NCI-H446 treated with DMSO at 0.1 percent for 48 hours (cell line): ENCODE results near the gene GPR55.

ENCODE experiments used
- DNase-seq: peaks from one replicate; lab custom pipeline; 2025; lab: John Stamatoyannopoulos, UW

The GPR55 gene

DNA sequence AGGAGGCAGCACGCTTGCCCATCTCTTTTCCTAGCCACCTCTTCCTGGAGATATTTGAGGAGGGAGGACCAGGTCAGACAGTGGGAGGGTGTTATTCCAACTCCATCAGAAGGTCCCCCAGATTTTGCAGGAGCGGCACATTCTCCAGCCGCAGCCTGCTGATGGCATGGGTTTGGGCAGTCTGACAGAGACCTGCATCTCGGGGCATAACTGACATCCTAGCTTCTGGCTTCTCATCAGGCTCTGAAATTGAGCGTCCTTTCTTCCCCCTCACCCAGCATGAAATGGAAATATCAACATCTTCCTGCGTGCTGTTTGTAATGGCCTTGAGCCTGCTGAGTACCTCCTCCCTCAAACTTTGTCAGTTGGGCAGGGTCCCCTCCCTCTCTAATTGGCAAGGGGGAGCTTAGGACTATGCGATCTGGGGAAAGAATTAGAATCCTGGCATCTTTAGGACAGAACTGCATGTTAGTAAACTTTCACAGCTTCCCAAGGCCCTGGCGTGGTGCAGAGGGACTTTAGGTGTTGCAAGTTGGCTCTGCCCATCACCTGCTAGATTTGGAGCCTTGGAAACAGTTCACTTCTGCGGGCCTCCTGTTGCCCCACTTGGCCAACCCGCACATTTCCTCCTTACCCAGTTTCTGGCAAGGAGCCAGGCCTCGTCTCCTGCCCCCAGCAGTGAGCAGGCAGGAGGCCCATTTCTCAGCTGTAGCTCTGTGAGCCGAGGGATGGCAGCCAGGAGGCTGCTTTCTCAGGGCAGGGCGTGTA, 58.1 kb downstream of the GPR55 start:
- DNase-seq = peak; percentile 23

DNA sequence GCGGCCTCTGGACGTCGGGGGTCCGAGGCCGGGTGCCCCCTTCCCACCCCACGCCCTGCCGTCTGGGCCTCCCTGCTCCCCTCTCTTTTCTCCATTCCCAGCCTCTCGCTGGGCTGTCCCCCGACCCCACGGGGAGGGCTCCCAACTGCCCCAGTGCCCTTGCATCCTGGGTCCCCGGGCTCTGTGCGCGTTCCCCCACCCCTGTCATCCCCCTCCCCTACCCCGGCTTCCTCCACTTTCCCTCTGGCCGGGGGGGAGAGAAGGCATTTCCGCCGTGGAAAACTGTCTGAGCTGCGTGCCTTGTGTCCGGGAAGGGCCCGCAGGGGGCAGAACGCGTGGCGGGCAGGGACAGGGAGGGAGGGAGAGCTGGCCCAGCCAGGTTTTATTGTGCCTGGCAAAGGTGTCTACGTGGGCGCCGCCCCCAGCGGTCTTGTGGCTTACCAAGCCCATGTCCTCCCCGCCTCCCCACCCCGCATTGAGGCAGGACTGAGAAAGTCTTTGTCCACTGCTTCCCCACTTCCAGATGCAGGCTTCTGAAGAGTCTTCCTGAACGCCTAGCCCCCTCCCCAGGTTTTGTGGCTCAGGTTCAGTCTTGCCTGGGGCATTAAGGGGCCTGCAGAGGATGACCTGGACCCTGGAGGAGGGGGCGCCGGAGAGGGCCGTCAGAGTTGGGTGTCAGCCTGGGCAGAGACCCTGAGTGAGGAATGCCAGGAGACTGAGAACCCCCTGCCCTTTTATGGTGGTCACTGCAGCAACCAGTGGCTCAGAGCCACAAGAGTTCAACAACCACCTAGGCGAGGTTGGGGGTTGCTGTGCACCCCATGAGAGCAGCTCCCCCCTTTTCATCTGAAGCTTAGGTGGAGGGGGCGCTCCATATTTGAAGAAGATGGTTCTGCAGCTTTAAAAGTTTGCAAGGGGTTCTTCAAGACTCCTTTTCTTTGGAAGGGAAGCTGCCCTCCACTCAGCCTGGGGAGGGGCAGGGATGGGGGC, 59.0 kb downstream of the GPR55 start:
- DNase-seq = no peak

DNA sequence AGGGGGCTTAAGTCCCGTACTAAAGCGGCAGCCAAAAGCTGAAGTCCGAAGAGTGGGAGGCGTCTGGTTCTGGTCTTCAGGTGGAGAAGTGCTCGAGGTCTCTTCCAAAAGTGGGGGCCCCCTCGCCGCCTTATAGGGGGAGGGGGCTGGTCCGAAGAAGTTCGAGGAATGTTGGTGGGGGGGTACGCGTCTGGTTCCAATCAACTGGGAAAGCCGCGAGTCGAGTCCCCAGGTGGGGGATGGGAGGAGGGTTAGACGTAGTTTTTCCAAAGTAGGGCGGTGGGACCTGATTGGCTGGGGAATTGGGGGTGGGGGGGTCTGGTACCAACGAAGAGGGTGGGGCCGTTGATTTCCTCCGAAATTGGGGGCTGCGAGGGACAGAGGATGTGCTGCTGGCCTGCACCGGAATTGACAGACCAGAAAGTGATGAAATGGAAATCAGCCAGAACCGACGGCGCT, 59.7 kb downstream of the GPR55 start:
- no peak for DNase-seq

DNA sequence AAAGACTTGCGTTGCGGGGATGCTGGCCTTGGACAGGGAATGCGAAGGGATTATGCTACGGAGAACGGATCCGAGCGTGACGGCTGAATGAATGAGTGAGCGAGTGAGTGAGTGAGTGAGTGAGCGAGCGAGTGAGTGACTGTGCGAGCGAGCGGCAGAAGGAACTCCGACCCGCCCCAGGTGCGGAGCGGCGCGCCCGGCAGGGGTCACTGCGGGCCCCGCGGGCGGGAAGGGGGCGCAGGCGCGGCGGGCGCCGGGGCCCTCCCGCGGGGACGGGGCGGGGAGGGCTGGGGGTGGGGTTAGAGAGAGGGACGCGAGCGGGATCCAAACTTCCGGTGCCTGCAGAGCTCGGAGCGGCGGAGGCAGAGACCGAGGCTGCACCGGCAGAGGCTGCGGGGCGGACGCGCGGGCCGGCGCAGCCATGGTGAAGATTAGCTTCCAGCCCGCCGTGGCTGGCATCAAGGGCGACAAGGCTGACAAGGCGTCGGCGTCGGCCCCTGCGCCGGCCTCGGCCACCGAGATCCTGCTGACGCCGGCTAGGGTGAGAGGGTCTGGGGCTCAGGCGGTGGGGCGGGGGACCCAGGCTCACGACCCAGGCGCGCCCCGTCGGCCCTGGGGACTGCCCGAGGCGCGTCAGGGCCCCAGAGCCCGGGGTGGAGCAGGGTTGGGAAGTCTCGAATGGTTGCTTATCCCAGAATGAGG, 60.3 kb downstream of the GPR55 start, which contains the start of gene ITM2C:
TSS of gene ITM2C (plus strand) at position 338 of the 702 bp plus-strand sequence. CDS start at position 422, 84 bp downstream.
- DNase-seq = no peak

- DNase-seq = no peak
Observed at GRCh38 chr2:230864122-230864604, 60.9 kb downstream of the GPR55 start.

- DNase-seq = no peak
Observed at GRCh38 chr2:230863442-230864121, 61.5 kb downstream of the GPR55 start.

DNA sequence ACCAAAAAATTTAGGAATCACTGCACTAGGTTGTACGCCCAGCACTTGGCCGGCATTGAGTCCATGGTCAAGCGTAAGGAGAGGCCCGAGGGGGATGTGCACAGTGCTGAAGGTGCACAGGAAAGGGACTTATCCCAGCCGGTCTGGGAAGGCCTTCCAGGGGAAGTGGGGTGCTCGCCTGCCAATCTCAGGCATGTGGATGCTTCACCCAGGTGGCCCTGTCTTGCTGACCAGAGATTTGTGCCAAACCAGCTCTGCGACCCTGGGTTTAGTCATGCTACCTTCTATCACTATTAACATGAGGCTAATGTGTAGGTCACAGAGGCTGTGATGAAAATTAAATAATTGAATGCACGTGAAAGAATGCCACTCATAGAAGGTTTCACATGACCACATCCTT, 62.0 kb downstream of the GPR55 start:
- no peak for DNase-seq

GRCh38 chr2:230862292-230862691, 62.8 kb downstream of the GPR55 start:
- DNase-seq = no peak

DNA sequence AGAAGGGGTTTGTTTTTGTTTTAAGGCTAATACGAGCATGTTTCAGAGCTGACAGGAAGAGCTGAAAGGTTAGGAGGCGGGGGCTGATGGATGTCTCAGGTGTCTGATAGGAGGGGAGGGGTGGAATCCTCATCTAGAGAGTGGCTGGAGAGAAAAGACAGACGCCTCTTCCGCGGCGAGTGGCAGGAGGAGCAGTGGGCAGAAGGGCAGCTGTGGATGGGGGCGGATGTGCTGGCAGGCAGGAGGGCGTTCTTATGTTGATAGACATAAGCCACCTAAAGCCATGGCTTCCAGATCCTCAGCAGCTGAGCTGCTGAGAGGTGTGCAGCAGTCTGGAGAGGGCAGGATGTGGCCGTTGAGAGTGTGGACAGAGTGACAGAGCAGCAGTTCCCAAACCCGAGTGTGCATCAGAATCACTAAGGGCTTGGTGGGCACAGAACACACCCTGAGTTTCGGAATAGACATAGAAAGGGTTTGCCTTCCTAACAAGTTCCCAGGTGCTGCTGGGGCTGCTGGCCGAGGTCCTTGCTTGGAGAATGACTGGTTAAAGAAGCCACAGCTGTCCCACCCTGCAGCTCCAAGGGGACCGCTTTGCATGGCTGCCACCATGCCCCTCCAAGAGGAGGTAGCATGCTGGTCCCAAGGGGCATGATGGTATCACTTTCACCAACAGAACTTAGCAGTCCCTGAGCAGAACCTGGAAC, 63.3 kb downstream of the GPR55 start:
- no peak for DNase-seq
